ENCODE measurements around the gene TICRR. TPM values are rescaled to one million over a fixed set of nuclear protein-coding genes. Genes with fewer than 3 reads are reported as not detected.

Gene TICRR
- total and polyA plus RNA-seq, 7 donors = 0.14 to 3.5 (median 0.42) TPM; not detected in 3

DNA sequence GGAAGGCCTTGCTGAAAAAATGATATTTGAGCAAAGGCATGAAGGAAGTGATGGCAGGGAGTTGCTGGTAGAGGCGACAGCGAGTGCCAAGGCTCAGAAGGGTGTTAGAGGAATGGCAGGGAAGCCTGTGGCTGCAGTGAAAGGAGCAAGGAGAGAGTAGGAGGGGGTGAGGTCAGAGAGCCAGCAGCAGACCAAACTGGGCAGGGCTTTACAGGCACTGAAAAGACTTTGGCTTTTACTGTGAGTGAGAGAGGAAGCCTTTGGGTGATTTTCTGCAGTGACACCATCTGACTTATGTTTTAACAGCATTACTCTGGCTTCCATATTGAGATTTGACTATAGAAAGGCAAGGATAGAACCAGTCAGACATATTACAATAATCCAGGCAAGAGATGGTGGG lies 11.4 kb downstream of the TICRR start:
- H3K27me3 ChIP-seq = no peaks in the 10 kb centered on the region
- H3K27ac ChIP-seq = no peak overlapping the region
- TF ChIP-seq, protein P1, sequence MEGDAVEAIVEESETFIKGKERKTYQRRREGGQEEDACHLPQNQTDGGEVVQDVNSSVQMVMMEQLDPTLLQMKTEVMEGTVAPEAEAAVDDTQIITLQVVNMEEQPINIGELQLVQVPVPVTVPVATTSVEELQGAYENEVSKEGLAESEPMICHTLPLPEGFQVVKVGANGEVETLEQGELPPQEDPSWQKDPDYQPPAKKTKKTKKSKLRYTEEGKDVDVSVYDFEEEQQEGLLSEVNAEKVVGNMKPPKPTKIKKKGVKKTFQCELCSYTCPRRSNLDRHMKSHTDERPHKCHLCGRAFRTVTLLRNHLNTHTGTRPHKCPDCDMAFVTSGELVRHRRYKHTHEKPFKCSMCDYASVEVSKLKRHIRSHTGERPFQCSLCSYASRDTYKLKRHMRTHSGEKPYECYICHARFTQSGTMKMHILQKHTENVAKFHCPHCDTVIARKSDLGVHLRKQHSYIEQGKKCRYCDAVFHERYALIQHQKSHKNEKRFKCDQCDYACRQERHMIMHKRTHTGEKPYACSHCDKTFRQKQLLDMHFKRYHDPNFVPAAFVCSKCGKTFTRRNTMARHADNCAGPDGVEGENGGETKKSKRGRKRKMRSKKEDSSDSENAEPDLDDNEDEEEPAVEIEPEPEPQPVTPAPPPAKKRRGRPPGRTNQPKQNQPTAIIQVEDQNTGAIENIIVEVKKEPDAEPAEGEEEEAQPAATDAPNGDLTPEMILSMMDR (IDR thresholded peaks at IDR 0.05) = no peak
- no peaks in the 10 kb centered on the region for H3K4me1 ChIP-seq
- DNase-seq = no peak
- no peaks in the 10 kb centered on the region for H3K36me3 ChIP-seq
- no peaks in the 10 kb centered on the region for H3K9me3 ChIP-seq
- intact Hi-C loops (cut with DNase I) = no loop called here
- WGBS, 2 donors = 97 to 100% methylated on average over 2 of the region's 2 CpGs
- no peak overlapping the region for H3K4me3 ChIP-seq

DNA sequence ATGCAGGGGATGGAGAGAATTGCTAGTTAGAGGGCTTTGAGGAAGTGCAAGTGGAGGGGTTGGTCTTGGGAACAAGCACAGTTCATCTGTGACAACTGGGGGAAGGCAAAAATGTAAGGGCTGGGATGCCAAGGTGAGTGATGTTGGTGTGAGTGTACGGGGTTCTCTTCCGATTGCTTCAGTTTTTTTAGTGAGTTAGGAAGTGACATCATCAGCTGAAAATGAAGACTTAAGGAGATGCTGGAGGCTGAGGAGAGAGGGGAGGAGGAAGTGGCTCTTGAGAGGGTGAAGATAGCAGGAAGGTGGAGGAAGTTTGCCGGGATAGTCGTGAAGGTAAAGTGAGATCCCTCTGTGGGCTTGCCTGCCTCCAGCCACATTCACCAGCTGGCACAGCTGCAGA lies 12.7 kb downstream of the TICRR start:
- no peak for TF ChIP-seq POLR2AphosphoS5 (IDR thresholded peaks at IDR 0.05)
- no peak for TF ChIP-seq EP300 (IDR thresholded peaks at IDR 0.05)
- TF ChIP-seq, protein P1 (IDR thresholded peaks at IDR 0.05) = no peak
- TF ChIP-seq POLR2A (IDR thresholded peaks at IDR 0.05) = no peak
- DNase-seq = no peak
- no peaks in the 10 kb centered on the region for H3K27me3 ChIP-seq
- intact Hi-C loops (cut with DNase I) = no loop called here
- no peaks in the 10 kb centered on the region for H3K36me3 ChIP-seq
- 83 to 92% methylated on average over 4 of the region's 4 CpGs for WGBS, 2 donors
- no peak overlapping the region for H3K27ac ChIP-seq
- H3K9me3 ChIP-seq = no peaks in the 10 kb centered on the region
- H3K4me3 ChIP-seq = no peak overlapping the region
- no peaks in the 10 kb centered on the region for H3K4me1 ChIP-seq

DNA sequence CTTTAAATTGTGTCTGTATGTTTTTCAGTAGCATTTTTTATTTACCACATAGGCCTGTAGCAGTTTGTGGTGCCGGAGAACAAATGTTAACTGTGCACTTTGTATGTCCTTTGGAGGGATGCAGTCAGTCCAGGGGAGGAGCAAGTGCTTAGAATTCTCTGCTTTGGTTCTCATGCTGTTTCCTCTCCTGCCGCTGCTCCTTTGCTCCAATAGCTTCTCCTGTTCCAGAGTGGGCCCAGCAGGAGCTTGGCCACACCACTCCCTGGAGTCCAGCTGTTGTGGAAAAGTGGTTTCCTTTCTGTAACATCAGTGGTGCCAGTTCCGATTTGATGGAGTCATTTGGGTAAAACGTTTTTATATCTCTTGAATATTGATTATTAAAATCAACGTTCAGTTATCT lies 16.6 kb downstream of the TICRR start:
- no peaks in the 10 kb centered on the region for H3K36me3 ChIP-seq
- H3K4me1 ChIP-seq = no peaks in the 10 kb centered on the region
- intact Hi-C loops (cut with DNase I) = no loop called here
- H3K4me3 ChIP-seq = no peak overlapping the region
- TF ChIP-seq POLR2AphosphoS5 (IDR thresholded peaks at IDR 0.05) (no peak), POLR2A (IDR thresholded peaks at IDR 0.05) (no peak), EP300 (IDR thresholded peaks at IDR 0.05) (no peak)
- TF ChIP-seq, protein P1 (IDR thresholded peaks at IDR 0.05) = no peak
- WGBS, 2 donors = 85 to 91% methylated on average over 5 of the region's 5 CpGs
- H3K27me3 ChIP-seq = no peaks in the 10 kb centered on the region
- DNase-seq = no peak
- H3K27ac ChIP-seq = no peak overlapping the region
- no peaks in the 10 kb centered on the region for H3K9me3 ChIP-seq

DNA sequence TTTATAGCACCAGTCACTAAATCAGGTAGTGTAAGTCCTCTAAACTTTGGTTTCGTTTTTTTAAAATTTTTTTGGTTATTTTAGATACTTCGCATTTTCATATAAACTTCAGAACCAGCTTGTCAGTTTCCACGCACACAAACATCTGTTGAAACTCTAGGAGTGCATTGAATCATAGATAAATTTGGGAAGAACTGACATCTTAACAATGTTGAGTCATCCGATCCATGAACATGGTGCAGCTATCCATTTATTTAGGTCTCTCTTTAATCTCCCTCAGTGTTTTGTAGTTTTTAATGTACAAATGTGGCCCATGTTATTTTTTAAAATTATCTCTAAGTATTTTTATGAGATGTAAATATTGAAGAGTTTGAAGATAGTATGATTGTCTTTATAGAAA lies 17.7 kb downstream of the TICRR start:
- Histone ChIP-seq H3K9me3 (no peaks in the 10 kb centered on the region), H3K27me3 (no peaks in the 10 kb centered on the region), H3K4me1 (no peaks in the 10 kb centered on the region), H3K4me3 (no peak overlapping the region), H3K36me3 (no peaks in the 10 kb centered on the region), H3K27ac (no peak overlapping the region)
- WGBS, 2 donors = 97% methylated on average over 4 of the region's 4 CpGs
- intact Hi-C loops (cut with DNase I) = no loop called here
- no peak for DNase-seq
- no peak for TF ChIP-seq EP300 (IDR thresholded peaks at IDR 0.05)
- TF ChIP-seq, protein P1 (IDR thresholded peaks at IDR 0.05) = no peak
- TF ChIP-seq POLR2A (IDR thresholded peaks at IDR 0.05) = no peak
- no peak for TF ChIP-seq POLR2AphosphoS5 (IDR thresholded peaks at IDR 0.05)

DNA sequence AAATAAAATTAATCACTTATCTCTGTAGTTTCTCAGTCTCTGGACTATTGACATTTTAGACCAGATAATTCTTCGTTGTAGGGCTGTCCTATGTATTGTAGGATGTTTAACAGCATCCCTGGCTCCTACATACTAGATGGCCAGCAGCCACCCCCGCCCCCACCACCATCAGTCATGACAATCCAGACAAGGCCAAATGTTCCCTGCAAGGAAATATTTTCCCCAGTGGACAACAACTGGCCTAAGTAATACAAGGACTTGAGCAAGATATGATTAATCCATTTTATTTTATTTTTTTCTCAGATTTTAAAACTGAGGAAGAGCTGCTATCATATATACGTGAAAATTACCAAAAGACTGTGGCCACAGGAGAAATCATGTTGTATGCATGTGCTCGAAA lies 23.8 kb downstream of the TICRR start:
- Histone ChIP-seq H3K4me1 (no peaks in the 10 kb centered on the region), H3K9me3 (no peaks in the 10 kb centered on the region), H3K4me3 (no peak overlapping the region), H3K27me3 (no peaks in the 10 kb centered on the region), H3K27ac (no peak overlapping the region), H3K36me3 (no peaks in the 10 kb centered on the region)
- TF ChIP-seq POLR2AphosphoS5 (IDR thresholded peaks at IDR 0.05) (no peak), POLR2A (IDR thresholded peaks at IDR 0.05) (no peak), EP300 (IDR thresholded peaks at IDR 0.05) (no peak)
- TF ChIP-seq, protein P1 (IDR thresholded peaks at IDR 0.05) = no peak
- 96% methylated on average over 4 of the region's 4 CpGs for WGBS, 2 donors
- intact Hi-C loops (cut with DNase I) = no loop called here
- no peak for DNase-seq
